Stimulated activated naive B cell treated with anti-CD40 and anti-IgM and Interleukin-4, amounts not matched to agents 10 μg/mL and 1 μg/mL and 100 μg/mL, for 72 hours (primary cell): Measurements from ENCODE around the gene LHX4.

Experiments
- ATAC-seq, 2 donors: fragments of 150-1000 bp; cut with Tn5 transposase; replicated peaks; 2 replicates each; pipeline ENCODE4 v1.10.0; 2021; ENCODE audit warnings: moderate library complexity in 1 of 2
- DNase-seq: peaks from one replicate; pipeline ENCODE4 v3.0.0; 2021
- H3K27ac Mint-ChIP-seq: one replicate; pipeline ENCODE4 v1.8.0; 2022; ENCODE audit warnings: mild to moderate bottlenecking, mixed read lengths
- H3K27me3 Mint-ChIP-seq, 2 donors: one replicate each; pipeline ENCODE4 v1.8.0; 2022; ENCODE audit warnings: mixed read lengths in 2 of 2
- H3K36me3 Mint-ChIP-seq, 2 donors: one replicate each; pipeline ENCODE4 v1.8.0; 2022; ENCODE audit warnings: mixed read lengths in 2 of 2, mild to moderate bottlenecking in 1 of 2
- H3K4me1 Mint-ChIP-seq, 2 donors: one replicate each; pipeline ENCODE4 v1.8.0; 2022; ENCODE audit warnings: mixed read lengths in 2 of 2, mild to moderate bottlenecking in 1 of 2
- H3K4me3 Mint-ChIP-seq, 2 donors: one replicate each; pipeline ENCODE4 v1.8.0; 2022; ENCODE audit warnings: mild to moderate bottlenecking in 2 of 2, mixed read lengths in 2 of 2, moderate library complexity in 1 of 2
- H3K9me3 Mint-ChIP-seq, 2 donors: one replicate each; pipeline ENCODE4 v1.8.0; 2022; ENCODE audit warnings: mixed read lengths in 2 of 2, mild to moderate bottlenecking in 1 of 2

Gene LHX4

GRCh38 chr1:180206581-180206980, 23.5 kb upstream of the LHX4 start:
- DNase-seq, result no peak
- peaks cover 0 to 5% of the 10 kb centered on the region in 2 donors for H3K36me3 Mint-ChIP-seq
- no peak overlapping the region for H3K4me3 Mint-ChIP-seq
- ATAC-seq, result no peak
- no peaks in the 10 kb centered on the region for H3K9me3 Mint-ChIP-seq
- no peak overlapping the region for H3K27ac Mint-ChIP-seq
- peaks cover 0 to 4% of the 10 kb centered on the region in 2 donors for H3K4me1 Mint-ChIP-seq
- H3K27me3 Mint-ChIP-seq, result peaks cover 6 to 8% of the 10 kb centered on the region in 2 donors

- Mint-ChIP-seq H3K4me3 (no peak overlapping the region), H3K27me3 (peaks cover 9 to 12% of the 10 kb centered on the region in 2 donors), H3K27ac (no peak overlapping the region), H3K4me1 (peaks cover under 1 to 4% of the 10 kb centered on the region in 2 donors), H3K36me3 (no peaks in the 10 kb centered on the region), H3K9me3 (no peaks in the 10 kb centered on the region)
- peak in 1 of 2 donors; percentile 43 for ATAC-seq
- DNase-seq, result no peak
Observed at GRCh38 chr1:180208264-180208663, 21.8 kb upstream of the LHX4 start.

GRCh38 chr1:180210008-180210620, 19.9 kb upstream of the LHX4 start:
- Mint-ChIP-seq H3K27ac (no peak overlapping the region), H3K4me1 (peaks cover 4 to 6% of the 10 kb centered on the region in 2 donors), H3K36me3 (no peaks in the 10 kb centered on the region), H3K27me3 (peaks cover 9 to 12% of the 10 kb centered on the region in 2 donors), H3K9me3 (no peaks in the 10 kb centered on the region), H3K4me3 (no peak overlapping the region)
- no peak for DNase-seq
- ATAC-seq, result no peak

- Mint-ChIP-seq H3K4me3 (no peak overlapping the region), H3K36me3 (no peaks in the 10 kb centered on the region), H3K4me1 (peaks cover 4 to 6% of the 10 kb centered on the region in 2 donors), H3K27me3 (peaks cover 9 to 12% of the 10 kb centered on the region in 2 donors), H3K9me3 (no peaks in the 10 kb centered on the region), H3K27ac (no peak overlapping the region)
- ATAC-seq, result no peak
- no peak for DNase-seq
Observed at GRCh38 chr1:180211156-180211859, 18.8 kb upstream of the LHX4 start.

- no peak overlapping the region for H3K27ac Mint-ChIP-seq
- DNase-seq (no peak), ATAC-seq (no peak)
- H3K9me3 Mint-ChIP-seq, result no peaks in the 10 kb centered on the region
- H3K4me1 Mint-ChIP-seq, result peaks cover 4 to 6% of the 10 kb centered on the region in 2 donors
- no peak overlapping the region for H3K4me3 Mint-ChIP-seq
- no peaks in the 10 kb centered on the region for H3K36me3 Mint-ChIP-seq
- peaks cover 9 to 12% of the 10 kb centered on the region in 2 donors for H3K27me3 Mint-ChIP-seq
Observed at GRCh38 chr1:180211860-180212229, 18.2 kb upstream of the LHX4 start.

GRCh38 chr1:180213401-180214170, 16.5 kb upstream of the LHX4 start:
- peak overlapping the region in 1 of 2 donors; percentile 50 for H3K4me3 Mint-ChIP-seq
- peak in 1 of 2 donors; percentile 34 for ATAC-seq
- peaks cover 9 to 12% of the 10 kb centered on the region in 2 donors for H3K27me3 Mint-ChIP-seq
- H3K4me1 Mint-ChIP-seq, result peaks cover under 1 to 6% of the 10 kb centered on the region in 2 donors
- no peaks in the 10 kb centered on the region for H3K9me3 Mint-ChIP-seq
- peak overlapping the region; percentile 69 for H3K27ac Mint-ChIP-seq
- no peaks in the 10 kb centered on the region for H3K36me3 Mint-ChIP-seq
- DNase-seq, result no peak

- no peaks in the 10 kb centered on the region for H3K36me3 Mint-ChIP-seq
- H3K9me3 Mint-ChIP-seq, result no peaks in the 10 kb centered on the region
- DNase-seq, result no peak
- no peak overlapping the region for H3K27ac Mint-ChIP-seq
- no peak for ATAC-seq
- peaks cover 20 to 23% of the 10 kb centered on the region in 2 donors for H3K27me3 Mint-ChIP-seq
- H3K4me3 Mint-ChIP-seq, result no peak overlapping the region
- peaks cover 0 to 6% of the 10 kb centered on the region in 2 donors for H3K4me1 Mint-ChIP-seq
Observed at GRCh38 chr1:180215856-180216625, 14.0 kb upstream of the LHX4 start.

- H3K4me3 Mint-ChIP-seq, result no peak overlapping the region
Observed at GRCh38 chr1:180217006-180217405, 13.1 kb upstream of the LHX4 start.

GRCh38 chr1:180218806-180219765, 11.0 kb upstream of the LHX4 start:
- Mint-ChIP-seq H3K4me3 (no peak overlapping the region), H3K27ac (no peak overlapping the region), H3K36me3 (no peaks in the 10 kb centered on the region), H3K4me1 (peaks cover 0 to 7% of the 10 kb centered on the region in 2 donors), H3K27me3 (peaks cover 33 to 42% of the 10 kb centered on the region in 2 donors), H3K9me3 (no peaks in the 10 kb centered on the region)
- no peak for DNase-seq
- ATAC-seq, result no peak

More at GRCh38 chr1:180217006-180217405, 13.1 kb upstream of the LHX4 start:
- Mint-ChIP-seq H3K4me1 (peaks cover 0 to 6% of the 10 kb centered on the region in 2 donors), H3K27ac (no peak overlapping the region), H3K36me3 (no peaks in the 10 kb centered on the region), H3K9me3 (no peaks in the 10 kb centered on the region), H3K27me3 (peaks cover 20 to 21% of the 10 kb centered on the region in 2 donors)
- no peak for ATAC-seq
- no peak for DNase-seq

- no peaks in the 10 kb centered on the region for H3K9me3 Mint-ChIP-seq
- H3K4me1 Mint-ChIP-seq, result peaks cover 0 to 7% of the 10 kb centered on the region in 2 donors
- no peak overlapping the region for H3K27ac Mint-ChIP-seq
- no peaks in the 10 kb centered on the region for H3K36me3 Mint-ChIP-seq
- ATAC-seq (no peak), DNase-seq (no peak)
- peaks cover 40 to 47% of the 10 kb centered on the region in 2 donors for H3K27me3 Mint-ChIP-seq
- H3K4me3 Mint-ChIP-seq, result no peak overlapping the region
Observed at GRCh38 chr1:180219776-180220175, 10.3 kb upstream of the LHX4 start.

GRCh38 chr1:180221462-180221861, 8.6 kb upstream of the LHX4 start:
- ATAC-seq, result no peak
- H3K36me3 Mint-ChIP-seq, result no peaks in the 10 kb centered on the region
- no peak overlapping the region for H3K27ac Mint-ChIP-seq
- H3K4me3 Mint-ChIP-seq, result no peak overlapping the region
- DNase-seq, result no peak
- peaks cover 0 to 7% of the 10 kb centered on the region in 2 donors for H3K4me1 Mint-ChIP-seq
- H3K9me3 Mint-ChIP-seq, result no peaks in the 10 kb centered on the region
- peaks cover 53 to 63% of the 10 kb centered on the region in 2 donors for H3K27me3 Mint-ChIP-seq

- Mint-ChIP-seq H3K36me3 (no peaks in the 10 kb centered on the region), H3K4me1 (peaks cover 4 to 18% of the 10 kb centered on the region in 2 donors), H3K9me3 (no peaks in the 10 kb centered on the region), H3K4me3 (no peak overlapping the region), H3K27ac (no peak overlapping the region), H3K27me3 (peaks cover 56 to 79% of the 10 kb centered on the region in 2 donors)
- DNase-seq (no peak), ATAC-seq (no peak)
Observed at GRCh38 chr1:180224902-180225301, 5.2 kb upstream of the LHX4 start.

- Mint-ChIP-seq H3K36me3 (no peaks in the 10 kb centered on the region), H3K4me3 (no peak overlapping the region), H3K27ac (no peak overlapping the region), H3K4me1 (peaks cover 4 to 20% of the 10 kb centered on the region in 2 donors), H3K27me3 (peaks cover 54 to 75% of the 10 kb centered on the region in 2 donors), H3K9me3 (no peaks in the 10 kb centered on the region)
- DNase-seq (no peak), ATAC-seq (no peak)
Observed at GRCh38 chr1:180225403-180225802, 4.7 kb upstream of the LHX4 start.
